Measurements from ENCODE around the gene ZNF385B. TPM values are rescaled to one million over a fixed set of nuclear protein-coding genes. Genes with fewer than 3 reads are reported as not detected.
"Not testable (repeated sequence)": the region's sequence is repeated elsewhere in the genome, so short reads cannot be mapped to it uniquely, and the experiment has no call there.

The ZNF385B gene
- total RNA-seq, 1 experiment from 2014 or later: 3.2 TPM

DNA sequence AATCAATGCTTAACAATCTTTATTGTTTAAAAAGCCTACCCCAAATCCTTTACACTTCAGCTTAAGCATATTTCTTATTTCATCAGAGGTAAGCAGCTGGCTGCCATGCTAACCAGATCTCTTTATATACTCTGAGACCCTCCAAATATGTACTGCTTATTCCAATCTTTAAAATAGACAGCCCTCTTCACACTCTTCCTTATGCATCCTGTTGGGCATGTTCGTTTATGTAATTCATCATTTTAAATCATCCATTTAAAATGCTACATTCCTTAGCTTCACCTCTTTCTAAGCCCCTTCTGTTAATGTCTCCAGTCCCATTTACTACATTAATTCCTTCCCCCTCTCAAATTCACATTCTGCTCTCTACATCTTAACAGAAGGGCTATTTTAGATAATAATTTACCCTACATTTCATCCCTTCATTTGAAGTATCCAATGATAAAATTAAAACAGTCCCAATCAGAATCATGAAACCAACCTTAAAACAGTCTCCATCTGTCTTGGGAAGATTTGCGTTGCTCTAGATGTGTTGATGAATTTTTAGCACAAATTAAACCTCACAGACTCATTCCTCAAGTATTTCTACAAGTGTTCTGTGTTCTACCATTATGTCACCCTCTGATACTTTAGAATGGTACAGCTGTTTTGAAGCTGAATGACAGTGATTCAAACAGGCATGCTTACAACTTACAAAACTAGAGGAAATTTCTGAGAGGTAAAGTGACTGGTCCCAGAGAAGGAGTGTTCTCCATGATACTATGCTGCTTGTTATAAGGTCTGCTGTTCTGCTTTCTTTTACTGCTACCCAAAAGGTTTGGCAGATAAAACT, 59.1 kb downstream of the ZNF385B start:
- no peak for DNase-seq (ENCODE audit: low read depth)

DNA sequence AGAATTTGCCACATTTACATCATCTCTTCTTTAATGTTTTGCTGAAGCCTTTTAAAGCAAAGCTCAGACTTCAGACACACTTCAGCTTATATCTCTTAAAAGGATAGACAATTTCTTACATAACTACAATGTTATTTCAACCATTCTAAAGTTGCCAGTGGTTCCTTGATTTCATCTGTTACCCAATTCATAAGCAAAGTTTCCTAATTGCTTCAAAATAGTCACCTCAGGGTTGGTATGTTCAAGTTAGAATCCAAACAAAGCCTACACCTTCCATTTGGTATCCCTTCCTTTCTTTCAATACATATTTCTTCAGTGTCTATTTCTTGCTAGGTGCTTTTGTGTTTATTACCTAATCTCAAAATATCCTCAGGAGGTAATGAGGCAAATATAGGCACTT, 60.6 kb downstream of the ZNF385B start:
- no peak for DNase-seq (ENCODE audit: low read depth)

DNA sequence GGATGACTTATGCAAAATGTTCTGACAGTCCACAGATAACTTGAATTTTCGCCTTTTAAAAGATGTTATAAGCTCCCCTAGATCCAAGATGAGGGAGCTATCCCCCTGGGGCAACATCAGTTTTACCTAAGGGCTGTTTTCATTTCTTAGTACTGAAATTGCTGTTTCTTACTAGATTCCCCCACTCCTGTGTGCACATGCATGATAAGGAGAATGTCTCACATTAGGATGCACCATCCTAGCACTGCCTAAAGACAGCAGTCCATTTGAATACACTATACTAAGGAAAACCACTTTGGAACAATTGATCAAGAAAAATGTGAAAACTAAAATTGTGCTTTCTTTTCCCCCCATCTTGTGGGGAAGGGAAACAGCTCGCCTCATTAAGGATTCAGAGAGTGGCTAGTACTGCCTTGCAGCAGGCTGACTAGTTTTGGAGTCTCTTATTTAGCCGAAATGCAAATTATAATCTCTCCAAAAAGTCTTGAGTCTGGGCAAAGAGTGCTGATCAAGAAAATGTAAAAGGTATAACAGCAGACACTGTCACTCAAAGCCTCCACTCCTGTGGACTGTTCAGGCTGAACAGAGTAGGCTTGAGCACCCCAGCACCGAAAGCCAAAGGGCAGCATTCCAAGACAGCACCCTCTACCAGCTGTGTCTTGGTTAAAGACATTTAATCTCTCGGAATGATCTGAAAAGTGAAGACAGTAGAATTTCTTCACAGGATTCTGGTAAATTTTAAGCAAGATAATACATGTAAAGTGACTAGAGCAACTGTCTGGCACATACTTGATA, 65.0 kb downstream of the ZNF385B start:
- no peak for DNase-seq (ENCODE audit: low read depth)

DNA sequence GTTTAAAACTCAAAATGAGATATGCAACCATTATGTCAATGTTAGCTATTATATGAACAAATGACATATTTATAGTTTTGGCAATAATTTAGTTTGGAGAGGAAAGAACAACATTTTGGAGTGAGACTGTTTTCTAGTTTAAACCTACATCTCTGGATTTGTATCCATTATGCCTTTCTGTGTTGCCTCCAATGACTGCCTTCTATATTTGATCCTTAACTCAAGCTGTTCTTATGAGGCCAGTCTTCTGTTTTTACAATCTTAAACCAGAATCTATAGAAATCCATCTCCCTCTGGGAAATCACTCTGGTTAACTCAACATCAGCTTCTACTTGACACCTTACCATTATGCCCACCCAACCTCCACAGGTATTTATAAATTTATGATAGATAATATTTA, 67.5 kb downstream of the ZNF385B start:
- no peak for DNase-seq (ENCODE audit: low read depth)

DNA sequence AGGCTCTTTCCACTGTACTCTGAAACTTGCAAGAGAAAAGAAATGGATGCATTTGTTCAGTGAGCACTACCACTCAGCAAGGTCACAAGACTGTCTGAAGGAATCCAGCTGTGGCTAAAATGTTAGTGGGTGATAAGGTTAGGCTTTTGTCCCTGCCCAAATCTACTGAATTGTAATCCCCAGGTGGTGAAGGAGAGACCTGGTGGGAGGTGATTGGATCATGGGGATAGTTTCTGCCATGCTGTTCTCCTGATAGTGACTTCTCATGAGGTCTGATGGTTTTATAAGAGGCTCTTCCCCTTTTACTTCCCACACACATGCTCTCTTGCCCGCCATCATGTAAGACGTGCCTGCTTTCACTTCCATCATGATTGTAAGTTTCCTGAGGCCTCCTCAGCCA, 68.2 kb downstream of the ZNF385B start:
- no peak for DNase-seq (ENCODE audit: low read depth)

DNA sequence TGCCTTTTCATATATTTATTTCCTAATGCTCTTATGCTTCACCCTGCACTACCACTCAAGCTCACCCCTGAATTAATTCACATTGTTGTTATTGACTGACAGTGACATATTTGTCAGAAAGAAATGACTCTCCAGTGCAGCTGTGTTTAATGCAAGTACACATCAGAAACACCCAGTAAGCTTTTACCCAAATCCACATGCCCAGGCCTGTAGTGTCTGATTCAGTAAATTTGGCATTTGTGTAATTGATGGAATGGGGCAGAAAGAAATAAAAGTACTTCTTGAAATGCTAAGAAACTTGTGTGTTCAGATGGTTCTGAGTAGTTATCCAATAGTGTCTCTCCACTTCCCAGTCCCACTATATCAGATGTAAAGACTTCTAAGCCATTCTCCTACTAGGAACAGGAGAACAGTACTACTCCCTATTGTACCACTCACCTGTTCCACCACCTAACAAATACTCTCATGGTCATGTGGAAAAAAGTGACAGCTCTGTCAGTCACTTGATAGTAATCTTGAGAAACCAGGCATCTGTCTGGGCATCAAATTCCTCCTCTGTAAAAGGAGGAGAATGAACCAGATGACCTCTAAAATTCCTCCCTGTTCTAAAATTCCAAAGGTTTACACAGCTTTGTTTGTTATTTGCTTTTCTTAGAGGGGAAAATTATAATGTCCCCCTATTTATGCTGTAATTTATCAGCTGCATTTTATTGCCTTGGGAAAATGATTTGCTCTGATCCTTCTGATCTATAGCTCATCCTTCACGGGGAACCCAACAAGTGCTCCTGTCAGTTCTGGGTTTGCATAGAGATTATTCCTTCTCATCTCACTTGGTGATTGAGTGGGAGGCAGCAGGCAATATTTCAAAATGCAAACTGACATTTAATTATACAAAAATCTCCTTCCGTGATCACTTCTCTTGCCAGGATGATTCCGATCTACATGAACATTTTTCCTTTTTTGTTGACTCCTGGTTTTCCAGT, 70.9 kb downstream of the ZNF385B start:
- DNase-seq (ENCODE audit: low read depth): no peak

DNA sequence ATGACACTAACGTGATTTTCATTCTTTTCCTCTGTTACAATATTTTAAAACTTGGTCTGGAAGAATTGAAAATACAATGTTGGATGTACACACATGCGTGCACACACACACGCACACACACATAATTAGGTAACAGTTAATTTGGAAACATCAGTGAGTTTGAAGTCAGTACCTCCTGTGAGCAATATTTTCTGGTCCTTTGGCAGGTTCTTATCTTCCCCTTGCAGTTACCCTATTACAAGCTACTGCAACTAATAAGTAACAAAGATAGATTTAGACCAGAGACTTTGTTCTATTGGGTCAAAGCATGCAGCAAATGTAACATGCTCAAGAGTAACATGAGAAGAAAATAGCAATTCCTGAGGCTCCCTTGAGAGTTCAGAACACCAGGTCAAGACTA, 73.3 kb downstream of the ZNF385B start:
- no peak for DNase-seq (ENCODE audit: low read depth)

DNA sequence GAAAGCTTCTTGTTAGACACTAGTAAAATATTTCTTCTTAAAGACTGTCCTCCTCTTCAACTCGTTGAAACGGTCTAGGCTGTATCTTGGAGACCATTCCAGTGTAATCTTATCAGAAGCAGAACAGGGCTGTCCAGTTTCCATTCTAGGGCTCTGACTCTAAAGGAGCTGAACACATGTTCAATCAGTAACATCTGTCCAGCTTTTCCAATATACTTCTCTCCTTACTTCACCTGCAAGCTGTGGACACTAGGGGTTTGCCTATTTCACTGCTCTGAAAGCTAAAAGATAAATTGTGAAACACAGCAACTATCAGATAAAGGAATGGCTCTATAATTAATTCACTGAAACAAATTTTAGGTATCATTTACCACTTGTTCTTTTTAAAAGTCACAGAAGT, 73.8 kb downstream of the ZNF385B start:
- DNase-seq (ENCODE audit: low read depth): no peak

DNA sequence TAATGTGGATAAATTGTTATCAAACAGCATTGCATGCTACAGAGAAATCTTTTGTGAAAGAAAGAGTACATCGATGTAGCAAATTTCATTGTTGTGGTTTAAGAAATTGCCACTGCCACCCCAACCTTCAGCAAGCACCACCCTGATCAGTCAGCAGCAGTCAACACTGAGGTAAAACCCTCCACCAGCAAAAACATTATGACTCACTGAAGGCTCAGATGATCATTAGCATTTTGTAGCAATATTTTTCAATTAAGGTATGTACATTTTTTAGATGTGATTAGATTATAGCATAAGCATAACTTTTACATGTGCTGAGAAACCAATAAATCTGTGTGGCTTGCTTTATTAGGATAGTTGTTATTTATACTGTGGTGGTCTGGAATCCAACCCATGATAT, 75.5 kb downstream of the ZNF385B start:
- DNase-seq (ENCODE audit: low read depth): no peak

DNA sequence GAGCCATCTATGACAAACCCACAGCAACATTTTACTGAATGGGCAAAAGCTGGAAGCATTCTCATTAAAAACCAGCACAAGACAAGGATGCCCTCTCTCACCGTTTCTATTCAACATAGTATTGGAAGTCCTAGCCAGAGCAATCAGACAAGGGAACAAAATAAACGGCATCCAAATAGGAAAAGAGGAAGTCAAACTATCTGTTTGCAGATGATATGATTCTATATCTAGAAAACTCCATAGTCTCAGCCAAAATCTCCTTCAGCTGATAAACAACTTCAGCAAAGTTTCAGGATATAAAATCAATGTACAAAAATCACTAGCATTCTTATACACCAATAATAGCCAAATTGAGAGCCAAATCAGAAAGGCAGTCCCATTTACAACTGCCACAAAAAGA, 79.1 kb downstream of the ZNF385B start:
- DNase-seq (ENCODE audit: low read depth): not testable (repeated sequence)

DNA sequence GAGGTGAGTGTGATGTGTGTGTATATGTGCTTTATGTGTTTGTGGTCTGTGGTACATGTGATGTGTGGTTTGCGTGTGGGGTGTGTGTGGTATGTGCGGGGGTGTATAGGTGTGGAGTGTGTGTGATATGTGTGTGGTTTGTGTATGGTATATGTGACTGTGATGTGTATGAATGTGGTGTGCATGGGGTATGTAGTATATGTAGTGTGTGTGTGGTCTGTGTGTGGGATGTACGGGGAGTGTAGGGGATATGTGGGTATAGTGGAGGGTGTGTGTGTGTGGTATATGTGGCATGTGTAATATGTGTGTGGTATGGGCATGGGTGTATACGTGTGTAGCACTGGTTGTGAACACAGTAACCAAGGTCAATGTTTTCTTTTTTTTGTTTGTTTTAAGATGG, 87.4 kb downstream of the ZNF385B start:
- no peak for DNase-seq (ENCODE audit: low read depth)

DNA sequence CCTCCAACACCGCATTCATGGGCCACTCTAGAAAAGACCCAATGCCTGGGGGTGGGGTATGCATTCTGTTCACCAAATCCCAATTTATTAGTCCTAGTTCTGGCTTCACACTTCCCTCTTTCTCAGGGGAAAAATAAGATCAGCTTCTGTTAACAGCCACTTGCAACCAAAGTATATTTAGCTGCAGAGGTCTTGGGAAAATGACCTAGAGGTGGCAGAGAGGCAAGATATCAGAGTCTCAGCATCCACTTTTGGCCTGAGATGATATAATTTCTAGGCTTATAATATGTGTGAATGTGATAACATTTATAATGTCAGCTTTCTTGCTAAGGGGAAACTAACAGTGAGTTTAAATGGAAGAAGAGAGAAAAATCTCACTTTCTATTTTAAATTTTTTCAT, 89.1 kb downstream of the ZNF385B start:
- no peak for DNase-seq (ENCODE audit: low read depth)

DNA sequence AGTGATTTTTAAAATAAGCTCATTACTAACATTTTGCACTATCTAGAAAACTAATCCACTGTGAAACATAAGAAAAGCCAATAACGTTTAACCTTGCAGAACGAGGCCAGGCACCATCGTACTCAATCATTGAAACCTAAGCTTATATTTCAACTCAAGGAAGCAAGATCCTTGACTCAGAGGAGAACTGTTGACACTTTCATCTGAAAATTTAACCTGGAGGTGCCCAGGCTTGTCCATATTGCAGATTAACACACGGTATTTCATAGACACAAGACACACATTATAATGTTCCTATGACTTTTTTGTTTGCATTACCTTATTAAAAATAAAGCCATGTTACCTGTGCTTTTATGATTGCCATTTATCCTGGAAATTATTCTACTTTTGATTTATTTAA, 89.6 kb downstream of the ZNF385B start:
- DNase-seq (ENCODE audit: low read depth): no peak

DNA sequence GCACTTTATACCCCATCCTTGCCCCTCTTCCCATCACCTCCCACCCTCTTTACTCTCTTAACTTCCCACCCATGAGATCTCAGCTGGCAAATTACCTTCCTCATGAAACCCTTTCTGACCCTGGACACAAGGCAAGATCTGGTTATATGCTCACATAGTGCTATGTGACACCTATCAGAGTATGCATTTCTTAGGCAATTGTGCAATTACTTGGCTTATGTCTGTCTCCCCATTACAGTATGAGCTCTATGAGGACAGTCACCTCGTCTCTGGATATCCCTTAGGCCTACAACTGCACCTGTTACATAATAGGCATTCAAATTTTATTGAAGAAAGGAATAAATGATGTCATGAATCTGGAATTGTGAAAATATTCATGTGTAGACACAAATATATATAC, 91.4 kb downstream of the ZNF385B start:
- no peak for DNase-seq (ENCODE audit: low read depth)

DNA sequence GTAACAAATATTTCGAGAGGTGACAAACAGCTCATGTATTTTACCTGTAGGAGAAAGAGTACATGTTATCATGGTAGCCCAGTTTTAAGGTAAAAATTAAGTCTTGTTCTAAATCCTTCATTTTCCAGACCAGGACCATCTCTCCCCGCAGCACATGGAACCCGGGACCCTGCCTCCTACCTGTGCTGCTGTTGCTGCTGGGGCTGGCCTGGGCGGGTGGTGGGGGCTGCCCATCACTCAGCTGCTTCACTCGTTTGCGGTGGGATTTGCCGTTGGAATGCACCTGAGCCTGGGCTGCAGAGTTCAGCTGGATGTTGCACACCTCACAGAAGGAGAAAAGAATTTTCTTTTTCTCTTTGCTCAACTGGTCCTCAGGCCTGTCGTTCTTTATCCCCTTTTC, 92.1 kb downstream of the ZNF385B start:
- DNase-seq (ENCODE audit: low read depth): no peak

DNA sequence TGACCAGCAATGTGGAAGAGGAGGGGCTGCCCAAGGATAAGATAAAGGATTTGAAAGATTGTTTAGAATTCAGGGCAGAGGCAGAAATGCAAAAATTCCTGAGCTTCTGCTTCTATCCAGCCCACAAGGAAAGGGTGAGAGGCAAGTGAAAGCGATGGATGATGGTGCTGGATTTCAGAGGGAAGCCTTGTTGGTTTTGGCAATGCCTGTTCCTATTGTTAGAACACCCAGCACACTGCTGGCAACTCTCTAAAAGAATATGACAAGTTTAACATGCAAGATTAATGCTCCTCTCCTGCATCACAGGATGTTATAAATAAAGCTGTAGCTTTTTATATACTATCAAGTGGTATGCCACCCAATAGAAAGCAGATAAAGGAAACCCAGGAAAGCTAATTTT, 92.6 kb downstream of the ZNF385B start:
- DNase-seq (ENCODE audit: low read depth): peak; percentile 34

DNA sequence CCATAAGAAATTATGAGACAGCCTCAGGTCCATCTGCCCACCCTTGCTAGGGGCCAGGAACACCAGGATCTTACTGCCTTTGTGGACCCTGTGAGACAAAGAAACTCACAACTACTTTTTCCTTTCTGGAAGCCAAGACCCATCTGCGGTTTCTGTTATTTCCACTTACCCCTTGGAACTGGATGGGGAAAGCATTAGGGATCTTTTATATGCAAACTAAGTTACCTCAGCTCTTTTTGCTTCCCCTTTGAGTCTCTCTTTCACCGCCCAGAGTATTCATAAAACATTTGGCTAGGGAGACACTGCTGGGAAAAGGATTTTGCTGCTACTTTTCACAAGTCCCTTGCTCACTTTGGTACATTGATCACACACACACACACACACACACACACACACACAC, 95.7 kb downstream of the ZNF385B start:
- DNase-seq (ENCODE audit: low read depth): no peak

DNA sequence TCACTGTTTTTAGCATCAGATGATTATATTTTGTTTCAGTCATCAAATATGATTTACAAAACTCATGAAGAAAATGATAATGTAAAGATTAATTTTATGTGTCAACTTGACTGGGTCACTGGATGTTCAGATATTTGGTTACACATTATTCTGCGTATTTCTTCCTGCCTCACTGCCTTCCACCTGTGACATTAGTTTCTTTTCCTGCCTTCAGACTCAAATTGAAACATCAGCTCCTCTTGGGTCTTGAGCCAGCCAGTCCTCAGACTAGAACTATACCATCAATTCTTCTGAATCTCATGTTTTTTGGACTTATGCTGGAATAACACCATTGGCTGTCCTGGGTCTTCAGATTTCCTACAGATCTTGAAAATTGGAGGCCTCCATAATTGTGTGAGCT, 96.7 kb downstream of the ZNF385B start:
- DNase-seq (ENCODE audit: low read depth): no peak

DNA sequence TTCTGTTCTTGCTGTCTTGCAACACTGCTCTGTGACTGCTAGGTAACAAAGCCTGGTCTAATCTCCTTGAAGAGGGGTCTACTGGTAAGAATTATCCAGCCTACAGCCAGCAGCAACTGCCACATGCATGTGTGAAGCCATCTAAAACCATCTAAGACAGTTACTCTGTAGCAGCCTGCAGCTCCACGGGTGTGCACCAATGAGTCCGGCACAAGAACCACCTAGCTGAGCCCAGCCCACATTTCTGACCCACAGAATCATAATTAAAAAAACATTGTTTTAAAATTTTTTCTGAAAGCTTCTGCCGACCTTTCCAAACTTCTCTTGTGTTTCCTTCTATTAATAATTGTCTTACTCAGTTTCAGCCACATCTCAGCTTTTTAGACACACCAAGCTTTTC, 102.8 kb downstream of the ZNF385B start:
- DNase-seq (ENCODE audit: low read depth): no peak

DNA sequence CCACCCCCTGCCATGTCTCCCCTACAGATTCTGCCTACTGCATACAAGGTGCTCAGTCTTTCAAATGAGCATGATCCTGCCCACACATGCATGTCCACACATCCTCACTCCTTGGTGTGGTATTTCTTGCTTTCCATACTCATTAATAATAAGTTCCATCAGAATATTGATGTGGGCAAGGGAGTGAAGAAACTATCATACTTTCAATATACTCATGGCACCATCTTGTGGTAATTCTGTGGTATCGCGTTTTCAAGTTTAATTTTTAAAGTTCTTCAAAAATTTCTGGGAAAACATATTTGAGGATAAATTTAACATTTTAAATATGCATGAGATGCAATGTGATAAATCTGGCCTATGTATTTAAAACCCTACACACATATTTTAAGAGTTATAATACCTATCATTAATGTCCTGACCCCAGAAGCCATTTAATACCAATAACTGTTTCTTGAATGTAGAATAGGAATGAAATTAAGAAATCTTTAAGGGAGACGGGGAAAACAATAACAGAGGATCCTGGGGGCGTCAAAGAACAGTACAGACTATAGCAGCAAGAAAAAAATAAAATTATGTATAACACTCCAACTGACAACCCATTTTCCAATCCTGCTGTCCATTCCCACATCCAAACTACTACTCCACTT, 110.1 kb downstream of the ZNF385B start:
- DNase-seq (ENCODE audit: low read depth): no peak

DNA sequence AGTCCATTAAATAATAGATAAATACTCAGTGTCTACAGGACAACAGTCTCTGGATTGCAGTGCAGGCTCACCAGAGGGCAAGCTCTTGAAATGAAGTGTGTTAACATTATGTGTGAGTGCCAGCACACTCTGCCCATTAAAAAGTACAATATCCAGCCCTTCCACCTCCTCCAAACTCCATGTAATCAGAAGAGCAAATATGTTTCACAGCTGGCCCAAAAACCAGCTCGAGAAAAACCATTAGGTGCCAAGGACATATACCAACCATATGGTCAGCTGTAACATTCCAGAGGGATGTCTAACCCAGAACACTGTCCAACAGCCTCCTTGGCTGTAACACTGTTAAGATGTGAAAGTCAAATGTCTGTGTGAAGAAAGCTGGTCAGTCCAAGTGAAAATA, 112.2 kb downstream of the ZNF385B start:
- peak; percentile 11 for DNase-seq (ENCODE audit: low read depth)

All from HT1080 (cell line).